Neural crest cell (in vitro differentiated cells): Measurements from ENCODE around the gene SMAD9. TPM values are rescaled to one million over a fixed set of nuclear protein-coding genes. Genes with fewer than 3 reads are reported as not detected.

ENCODE experiments used
- DNase-seq: peaks from one replicate; pipeline ENCODE4 v3.0.0; 2021; ENCODE audit warnings: low read depth, mixed read lengths, low spot score
- H3K27ac Mint-ChIP-seq: one replicate; pipeline ENCODE4 v1.8.0; 2021; ENCODE audit warnings: mild to moderate bottlenecking, mixed read lengths; ENCODE audit not compliant: unreplicated experiment
- H3K27me3 Mint-ChIP-seq: 2 replicates; pipeline ENCODE4 v1.8.0; 2021; ENCODE audit warnings: low read depth, mild to moderate bottlenecking, mixed read lengths
- H3K36me3 Mint-ChIP-seq: 2 replicates; pipeline ENCODE4 v1.8.0; 2021; ENCODE audit warnings: low read depth, mild to moderate bottlenecking, mixed read lengths
- H3K4me1 Mint-ChIP-seq: 2 replicates; pipeline ENCODE4 v1.8.0; 2021; ENCODE audit warnings: mixed read lengths
- H3K4me3 Mint-ChIP-seq: one replicate; pipeline ENCODE4 v1.8.0; 2021; ENCODE audit warnings: mild to moderate bottlenecking, mixed read lengths
- H3K9me3 Mint-ChIP-seq: 2 replicates; pipeline ENCODE4 v1.8.0; 2021; ENCODE audit warnings: mixed read lengths
- CTCF ChIP-seq: fragments of 200-600 bp; sonication (generic); conservative IDR thresholded peaks from 2 replicates; pipeline ENCODE4 v1.5.0; 2021; ENCODE audit warnings: antibody characterized with exemption, mild to moderate bottlenecking
- total RNA-seq: library from RNA; stranded (reverse); gene quantifications from 2 replicates; pipeline ENCODE4 v1.2.1, GENCODE V29; 2021

SMAD9 gene
- total RNA-seq, 1 donor from 2014 or later: 2.2 TPM

- Mint-ChIP-seq H3K27ac (no peak overlapping the region), H3K4me3 (no peak overlapping the region), H3K4me1 (no peaks in the 10 kb centered on the region), H3K27me3 (no peaks in the 10 kb centered on the region), H3K9me3 (no peaks in the 10 kb centered on the region), H3K36me3 (no peaks in the 10 kb centered on the region)
- no peak for TF ChIP-seq CTCF
- DNase-seq: no peak
Measured at GRCh38 chr13:36866232-36866631, 53.8 kb downstream of the SMAD9 start.

- Mint-ChIP-seq H3K4me3 (no peak overlapping the region), H3K4me1 (no peaks in the 10 kb centered on the region), H3K27ac (no peak overlapping the region), H3K36me3 (no peaks in the 10 kb centered on the region), H3K9me3 (no peaks in the 10 kb centered on the region), H3K27me3 (no peaks in the 10 kb centered on the region)
- DNase-seq: no peak
- TF ChIP-seq CTCF: no peak
Measured at GRCh38 chr13:36865265-36865664, 54.8 kb downstream of the SMAD9 start.

GRCh38 chr13:36862722-36863121 lies 57.3 kb downstream of the SMAD9 start:
- Mint-ChIP-seq H3K9me3 (no peaks in the 10 kb centered on the region), H3K4me3 (no peak overlapping the region), H3K36me3 (no peaks in the 10 kb centered on the region), H3K27ac (no peak overlapping the region), H3K27me3 (peaks cover 2% of the 10 kb centered on the region), H3K4me1 (no peaks in the 10 kb centered on the region)
- DNase-seq: no peak
- no peak for TF ChIP-seq CTCF

- no peak for DNase-seq
- Mint-ChIP-seq H3K36me3 (no peaks in the 10 kb centered on the region), H3K9me3 (no peaks in the 10 kb centered on the region), H3K4me1 (no peaks in the 10 kb centered on the region), H3K4me3 (no peak overlapping the region), H3K27me3 (peaks cover 2% of the 10 kb centered on the region), H3K27ac (no peak overlapping the region)
- TF ChIP-seq CTCF: no peak
Measured at GRCh38 chr13:36862002-36862685, 57.9 kb downstream of the SMAD9 start.

GRCh38 chr13:36859259-36859658 lies 60.8 kb downstream of the SMAD9 start:
- Mint-ChIP-seq H3K27me3 (peaks cover 2% of the 10 kb centered on the region), H3K9me3 (no peaks in the 10 kb centered on the region), H3K4me1 (no peaks in the 10 kb centered on the region), H3K4me3 (no peak overlapping the region), H3K36me3 (no peaks in the 10 kb centered on the region), H3K27ac (no peak overlapping the region)
- no peak for TF ChIP-seq CTCF
- no peak for DNase-seq
